ENCODE results near the gene DYNLRB2.

DNA sequence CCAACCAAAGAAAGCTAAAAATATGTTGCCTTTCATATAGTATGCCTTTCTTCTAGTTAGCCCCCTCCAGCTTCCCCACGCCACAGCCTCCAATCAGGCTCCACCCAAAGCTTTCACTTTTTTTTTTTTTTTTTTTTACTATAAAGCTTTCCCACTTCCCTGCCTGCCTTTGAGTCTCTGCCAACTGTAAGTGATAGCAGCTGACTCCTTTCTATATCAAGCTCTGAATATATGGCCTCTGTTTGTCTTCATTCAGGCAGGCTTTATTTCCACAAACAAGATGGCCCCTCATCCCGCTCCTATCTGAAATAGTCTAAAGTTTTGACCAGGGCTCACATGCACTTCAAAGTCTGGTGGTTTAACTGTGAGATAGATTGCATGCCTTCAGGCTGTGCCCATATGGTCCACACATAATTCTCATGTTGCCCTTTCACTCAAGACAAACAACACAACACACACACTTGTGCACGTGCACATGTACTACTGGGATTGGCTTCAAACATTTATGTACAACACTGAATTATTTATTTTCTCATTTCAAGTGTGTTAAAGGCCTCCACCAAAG is 39.8 kb upstream of the DYNLRB2 start:
- TF ChIP-seq, protein P1, sequence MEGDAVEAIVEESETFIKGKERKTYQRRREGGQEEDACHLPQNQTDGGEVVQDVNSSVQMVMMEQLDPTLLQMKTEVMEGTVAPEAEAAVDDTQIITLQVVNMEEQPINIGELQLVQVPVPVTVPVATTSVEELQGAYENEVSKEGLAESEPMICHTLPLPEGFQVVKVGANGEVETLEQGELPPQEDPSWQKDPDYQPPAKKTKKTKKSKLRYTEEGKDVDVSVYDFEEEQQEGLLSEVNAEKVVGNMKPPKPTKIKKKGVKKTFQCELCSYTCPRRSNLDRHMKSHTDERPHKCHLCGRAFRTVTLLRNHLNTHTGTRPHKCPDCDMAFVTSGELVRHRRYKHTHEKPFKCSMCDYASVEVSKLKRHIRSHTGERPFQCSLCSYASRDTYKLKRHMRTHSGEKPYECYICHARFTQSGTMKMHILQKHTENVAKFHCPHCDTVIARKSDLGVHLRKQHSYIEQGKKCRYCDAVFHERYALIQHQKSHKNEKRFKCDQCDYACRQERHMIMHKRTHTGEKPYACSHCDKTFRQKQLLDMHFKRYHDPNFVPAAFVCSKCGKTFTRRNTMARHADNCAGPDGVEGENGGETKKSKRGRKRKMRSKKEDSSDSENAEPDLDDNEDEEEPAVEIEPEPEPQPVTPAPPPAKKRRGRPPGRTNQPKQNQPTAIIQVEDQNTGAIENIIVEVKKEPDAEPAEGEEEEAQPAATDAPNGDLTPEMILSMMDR (conservative IDR thresholded peaks at IDR 0.05), result no peak
- no peak for TF ChIP-seq ZFX (IDR thresholded peaks at IDR 0.05)
